Activated CD8-positive, alpha-beta memory T cell treated with anti-CD3 and anti-CD28 coated beads for 1 hour (primary cell): ENCODE results near the gene CDH26.

Experiments
- DNase-seq, 2 donors: peaks; one replicate each; pipeline ENCODE4 v3.0.0-alpha.2; 2020; ENCODE audit warnings: low read depth in 1 of 2; ENCODE audit errors: extremely low read depth in 1 of 2

Gene CDH26

GRCh38 chr20:60010689-60011458 is 52.7 kb downstream of the CDH26 start:
- no peak for DNase-seq

- no peak for DNase-seq
Observed at GRCh38 chr20:60011512-60012507, 53.6 kb downstream of the CDH26 start.

- no peak for DNase-seq
Observed at GRCh38 chr20:60013296-60014139, 55.3 kb downstream of the CDH26 start.

GRCh38 chr20:60016406-60016805 is 58.2 kb downstream of the CDH26 start:
- no peak for DNase-seq

- DNase-seq, result no peak
Observed at GRCh38 chr20:60020251-60020650, 62.0 kb downstream of the CDH26 start.

GRCh38 chr20:60021104-60021503 is 62.9 kb downstream of the CDH26 start:
- no peak for DNase-seq

- no peak for DNase-seq
Observed at GRCh38 chr20:60022849-60023248, 64.6 kb downstream of the CDH26 start.

- DNase-seq, result no peak
Observed at GRCh38 chr20:60024245-60024644, 66.0 kb downstream of the CDH26 start.

- no peak for DNase-seq
Observed at GRCh38 chr20:60024801-60025200, 66.6 kb downstream of the CDH26 start.

GRCh38 chr20:60026010-60026409 is 67.8 kb downstream of the CDH26 start:
- DNase-seq, result no peak

GRCh38 chr20:60030471-60030870 is 72.2 kb downstream of the CDH26 start:
- no peak for DNase-seq

- DNase-seq, result no peak
Observed at GRCh38 chr20:60031107-60031506, 72.9 kb downstream of the CDH26 start.

- DNase-seq, result no peak
Observed at GRCh38 chr20:60034231-60035110, 76.2 kb downstream of the CDH26 start.

- no peak for DNase-seq
Observed at GRCh38 chr20:60035486-60035885, 77.3 kb downstream of the CDH26 start.

GRCh38 chr20:60036346-60036745 is 78.1 kb downstream of the CDH26 start:
- no peak for DNase-seq

GRCh38 chr20:60036746-60037499 is 78.7 kb downstream of the CDH26 start:
- no peak for DNase-seq

GRCh38 chr20:60038400-60039008 is 80.3 kb downstream of the CDH26 start:
- DNase-seq, result no peak

GRCh38 chr20:60039526-60039925 is 81.3 kb downstream of the CDH26 start:
- no peak for DNase-seq
